ENCODE measurements around the gene KIF25. TPM values are rescaled to one million over a fixed set of nuclear protein-coding genes. Genes with fewer than 3 reads are reported as not detected.

The KIF25 gene
- total RNA-seq, 1 experiment from 2014 or later: not detected

DNA sequence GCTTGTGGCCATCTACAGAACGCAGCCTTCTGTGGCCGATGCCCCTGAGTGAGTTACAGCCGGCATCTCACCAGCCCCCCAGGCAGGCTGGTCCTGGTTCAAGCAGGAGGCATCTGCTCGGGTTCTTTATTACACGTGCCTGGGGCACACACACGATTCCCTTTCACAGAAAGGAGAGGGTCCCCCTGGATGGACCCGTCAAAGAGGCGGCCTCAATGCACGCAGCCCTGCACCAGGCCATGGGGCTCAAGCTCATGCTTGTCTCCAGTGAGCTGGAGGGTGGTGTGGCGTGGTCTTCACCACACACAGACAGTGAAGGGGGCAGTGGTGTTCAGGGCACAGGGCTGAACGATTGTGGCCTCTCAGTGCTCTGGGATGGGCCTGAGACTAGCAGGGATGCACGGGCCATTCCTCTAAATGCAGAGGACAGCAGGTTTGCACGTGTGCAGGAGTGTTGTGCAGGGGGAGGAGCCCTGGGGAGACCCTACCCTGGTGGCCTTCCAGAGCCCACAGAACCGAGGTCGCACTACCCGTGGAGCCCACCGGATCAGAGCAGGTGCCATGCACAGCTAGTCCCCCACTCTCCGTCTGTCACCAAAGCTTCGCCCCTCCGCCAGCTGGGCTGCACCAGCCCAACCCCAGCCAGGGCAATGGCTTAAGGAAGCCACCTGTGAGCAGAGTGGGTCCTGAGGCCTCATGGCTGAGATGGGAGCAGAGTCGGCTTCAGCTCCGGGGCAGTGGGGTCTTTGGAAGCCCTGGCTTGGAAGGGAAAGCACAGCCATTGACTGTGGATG, 58.4 kb downstream of the KIF25 start:
- H3K9me3 ChIP-seq (ENCODE audit: insufficient read depth, low read depth): no peaks in the 10 kb centered on the region
- no peak for DNase-seq
- no peak overlapping the region for H3K27ac ChIP-seq
- no TSS peak for BruUV-seq (replicated peaks)
- H3K4me1 ChIP-seq (replicated peaks; ENCODE audit: insufficient read depth): no peaks in the 10 kb centered on the region
- no peaks in the 10 kb centered on the region for H3K9me2 ChIP-seq (ENCODE audit: insufficient read depth)
- ChIA-PET POLR2A (ENCODE audit: unreplicated experiment) (no interaction called here), CTCF (no interaction called here)
- no peaks in the 10 kb centered on the region for H3K36me3 ChIP-seq (ENCODE audit: low read depth)
- no peak overlapping the region for H2AFZ ChIP-seq
- intact Hi-C loops (cut with micrococcal nuclease; ENCODE audit: unreplicated experiment): no loop called here
- H4K20me1 ChIP-seq (ENCODE audit: insufficient read depth): no peaks in the 10 kb centered on the region
- H3F3A ChIP-seq (ENCODE audit: insufficient read depth, low read depth): no peaks in the 10 kb centered on the region
- H3K27me3 ChIP-seq (ENCODE audit: insufficient read depth, low read depth): peaks cover 52% of the 10 kb centered on the region
- H3K79me2 ChIP-seq (ENCODE audit: low read depth): no peaks in the 10 kb centered on the region
- no peak for TF ChIP-seq EZH2 (IDR thresholded peaks at IDR 0.05; ENCODE audit: low read depth)
- TF ChIP-seq, protein P1, sequence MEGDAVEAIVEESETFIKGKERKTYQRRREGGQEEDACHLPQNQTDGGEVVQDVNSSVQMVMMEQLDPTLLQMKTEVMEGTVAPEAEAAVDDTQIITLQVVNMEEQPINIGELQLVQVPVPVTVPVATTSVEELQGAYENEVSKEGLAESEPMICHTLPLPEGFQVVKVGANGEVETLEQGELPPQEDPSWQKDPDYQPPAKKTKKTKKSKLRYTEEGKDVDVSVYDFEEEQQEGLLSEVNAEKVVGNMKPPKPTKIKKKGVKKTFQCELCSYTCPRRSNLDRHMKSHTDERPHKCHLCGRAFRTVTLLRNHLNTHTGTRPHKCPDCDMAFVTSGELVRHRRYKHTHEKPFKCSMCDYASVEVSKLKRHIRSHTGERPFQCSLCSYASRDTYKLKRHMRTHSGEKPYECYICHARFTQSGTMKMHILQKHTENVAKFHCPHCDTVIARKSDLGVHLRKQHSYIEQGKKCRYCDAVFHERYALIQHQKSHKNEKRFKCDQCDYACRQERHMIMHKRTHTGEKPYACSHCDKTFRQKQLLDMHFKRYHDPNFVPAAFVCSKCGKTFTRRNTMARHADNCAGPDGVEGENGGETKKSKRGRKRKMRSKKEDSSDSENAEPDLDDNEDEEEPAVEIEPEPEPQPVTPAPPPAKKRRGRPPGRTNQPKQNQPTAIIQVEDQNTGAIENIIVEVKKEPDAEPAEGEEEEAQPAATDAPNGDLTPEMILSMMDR (conservative IDR thresholded peaks at IDR 0.05): no peak
- no peak overlapping the region for H3K4me3 ChIP-seq
- H3K4me2 ChIP-seq: no peak overlapping the region

DNA sequence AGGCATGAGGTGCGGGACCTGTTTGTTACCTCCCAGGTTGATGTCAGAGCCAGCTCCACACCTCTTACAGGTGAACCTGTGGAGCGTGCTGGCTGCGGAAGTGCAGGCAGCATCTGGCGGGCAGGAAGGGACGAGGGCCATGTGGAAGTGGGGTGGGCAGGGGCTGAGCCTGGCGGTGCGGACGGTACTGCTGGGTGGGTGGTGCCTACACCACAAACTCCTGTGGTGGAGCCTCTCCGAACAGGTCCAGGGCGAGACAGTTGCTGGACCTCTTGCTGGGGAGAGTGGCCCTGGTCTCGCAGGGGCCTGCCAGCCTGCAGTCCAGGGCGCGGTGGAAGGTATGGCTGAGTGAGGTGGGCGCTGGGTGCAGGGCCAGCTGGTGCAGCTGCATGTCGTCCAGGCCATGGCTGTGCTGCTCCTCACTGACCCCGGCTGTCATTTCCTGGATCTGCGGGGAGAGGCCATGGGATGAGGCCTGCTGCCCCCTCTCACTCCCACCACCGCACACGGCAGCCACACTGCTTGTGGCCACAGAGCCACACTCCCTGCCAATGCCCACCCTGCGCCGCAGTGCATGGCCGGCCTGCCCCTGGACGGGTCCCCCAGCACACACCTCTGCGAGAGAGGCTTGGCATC, 59.5 kb downstream of the KIF25 start:
- Histone ChIP-seq H4K20me1 (ENCODE audit: insufficient read depth) (no peaks in the 10 kb centered on the region), H3K36me3 (ENCODE audit: low read depth) (no peaks in the 10 kb centered on the region), H3K9me3 (ENCODE audit: insufficient read depth, low read depth) (no peaks in the 10 kb centered on the region), H3K9me2 (ENCODE audit: insufficient read depth) (no peaks in the 10 kb centered on the region), H3K27ac (no peak overlapping the region), H3K4me3 (no peak overlapping the region), H3F3A (ENCODE audit: insufficient read depth, low read depth) (no peaks in the 10 kb centered on the region), H2AFZ (no peak overlapping the region), H3K4me1 (replicated peaks; ENCODE audit: insufficient read depth) (no peaks in the 10 kb centered on the region), H3K27me3 (ENCODE audit: insufficient read depth, low read depth) (peaks cover 50% of the 10 kb centered on the region), H3K4me2 (no peak overlapping the region), H3K79me2 (ENCODE audit: low read depth) (no peaks in the 10 kb centered on the region)
- BruUV-seq (replicated peaks): no TSS peak
- CTCF ChIA-PET: no interaction called here
- POLR2A ChIA-PET (ENCODE audit: unreplicated experiment): no interaction called here
- TF ChIP-seq, protein P1 (conservative IDR thresholded peaks at IDR 0.05): no peak
- TF ChIP-seq EZH2 (IDR thresholded peaks at IDR 0.05; ENCODE audit: low read depth): no peak
- intact Hi-C loops (cut with micrococcal nuclease; ENCODE audit: unreplicated experiment): no loop called here
- DNase-seq: no peak

DNA sequence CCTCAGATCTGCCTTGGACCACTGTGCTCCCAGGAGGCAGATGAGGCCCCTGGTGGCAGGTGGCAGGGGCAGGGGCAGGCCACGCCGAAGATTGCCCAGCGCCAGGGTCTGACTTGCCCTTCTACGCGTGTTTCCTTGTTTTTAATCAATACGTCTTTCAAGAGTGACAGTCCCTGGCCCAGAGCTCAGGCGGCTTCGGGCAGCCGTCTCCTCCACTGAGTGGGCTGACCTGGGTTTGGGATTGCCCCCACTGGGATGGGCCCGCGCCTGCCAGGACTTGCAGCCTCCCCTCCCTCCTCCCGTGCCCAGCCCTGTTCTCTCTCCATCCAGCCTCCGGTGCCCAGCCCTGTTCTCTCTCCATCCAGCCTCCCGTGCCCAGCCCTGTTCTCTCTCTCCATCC, 60.4 kb downstream of the KIF25 start:
- Histone ChIP-seq H3F3A (ENCODE audit: insufficient read depth, low read depth) (no peaks in the 10 kb centered on the region), H2AFZ (no peak overlapping the region), H3K4me1 (replicated peaks; ENCODE audit: insufficient read depth) (no peaks in the 10 kb centered on the region), H3K27ac (no peak overlapping the region), H3K79me2 (ENCODE audit: low read depth) (no peaks in the 10 kb centered on the region), H4K20me1 (ENCODE audit: insufficient read depth) (no peaks in the 10 kb centered on the region), H3K4me3 (no peak overlapping the region), H3K9me2 (ENCODE audit: insufficient read depth) (no peaks in the 10 kb centered on the region), H3K4me2 (no peak overlapping the region), H3K36me3 (ENCODE audit: low read depth) (no peaks in the 10 kb centered on the region), H3K9me3 (ENCODE audit: insufficient read depth, low read depth) (no peaks in the 10 kb centered on the region), H3K27me3 (ENCODE audit: insufficient read depth, low read depth) (peaks cover 48% of the 10 kb centered on the region)
- DNase-seq: no peak
- ChIA-PET POLR2A (ENCODE audit: unreplicated experiment) (no interaction called here), CTCF (no interaction called here)
- intact Hi-C loops (cut with micrococcal nuclease; ENCODE audit: unreplicated experiment): no loop called here
- no TSS peak for BruUV-seq (replicated peaks)
- TF ChIP-seq EZH2 (IDR thresholded peaks at IDR 0.05; ENCODE audit: low read depth): no peak
- TF ChIP-seq, protein P1 (conservative IDR thresholded peaks at IDR 0.05): no peak
